H1 (cell line): Measurements from ENCODE around the gene TDRD1. TPM values are rescaled to one million over a fixed set of nuclear protein-coding genes. Genes with fewer than 3 reads are reported as not detected.

Experiments
- CTCF ChIA-PET: fragments of 300-600 bp; sonication (Branson Sonifier 250); formaldehyde crosslinking; loops from one replicate; lab custom pipeline; 2021; ENCODE audit not compliant: partially characterized antibody; lab: Charles Lee
- POLR2A ChIA-PET: fragments of 300-600 bp; sonication (Branson Sonifier 250); formaldehyde crosslinking; loops from one replicate; lab custom pipeline; 2021; ENCODE audit warnings: inconsistent platforms; ENCODE audit not compliant: partially characterized antibody; lab: Charles Lee
- DNase-seq, 2 experiments: peaks; one replicate each; pipeline versions ENCODE4 v3.0.0 to v3.0.0-alpha.2; 2010 to 2022; ENCODE audit warnings: low spot score in 2 of 2, low read depth in 1 of 2, mixed read lengths in 1 of 2
- FAIRE-seq: peaks from 2 replicates; lab custom pipeline; 2011; peaks lifted over from hg19 to GRCh38; lab: Jason Lieb, UNC
- H2AFZ ChIP-seq: 2 replicates; pipeline ENCODE4 v1.8.1; 2012; ENCODE audit warnings: low read length, inconsistent platforms
- H2AK5ac ChIP-seq: 2 replicates; pipeline ENCODE4 v1.6.1; 2013; ENCODE audit warnings: low read depth, low read length
- H2BK120ac ChIP-seq: replicated peaks from 2 replicates; pipeline ENCODE3; 2013; ENCODE audit warnings: low read depth, low read length, inconsistent platforms
- H2BK12ac ChIP-seq: 2 replicates; pipeline ENCODE4 v1.6.1; 2013; ENCODE audit warnings: low read depth, low read length
- H2BK15ac ChIP-seq: 2 replicates; pipeline ENCODE4 v1.6.1; 2013; ENCODE audit warnings: low read length
- H2BK20ac ChIP-seq: 2 replicates; pipeline ENCODE4 v1.6.1; 2013; ENCODE audit warnings: low read length
- H2BK5ac ChIP-seq: 2 replicates; pipeline ENCODE4 v1.6.1; 2013; ENCODE audit warnings: low read depth, low read length
- H3K14ac ChIP-seq: 2 replicates; pipeline ENCODE4 v1.6.1; 2013; ENCODE audit warnings: inconsistent platforms; ENCODE audit not compliant: insufficient read length
- H3K18ac ChIP-seq: 2 replicates; pipeline ENCODE4 v1.6.1; 2013; ENCODE audit warnings: low read length; ENCODE audit errors: extremely low read depth
- H3K23ac ChIP-seq: 2 replicates; pipeline ENCODE4 v1.6.1; 2013; ENCODE audit warnings: inconsistent platforms; ENCODE audit not compliant: insufficient read length
- H3K23me2 ChIP-seq: 2 replicates; pipeline ENCODE4 v1.6.1; 2013; ENCODE audit warnings: low read depth, low read length
- H3K27ac ChIP-seq: 2 replicates; pipeline ENCODE4 v1.6.1; 2011; ENCODE audit warnings: low read depth, low read length, inconsistent platforms
- H3K27me3 ChIP-seq, 4 experiments: replicated peaks in 1 of 4; 1 replicate in 1 of 4; 2 replicates in 3 of 4; pipeline versions ENCODE4 v1.6.1 to v1.8.1; 2011 to 2013; ENCODE audit warnings: low read length in 3 of 4, mild to moderate bottlenecking in 3 of 4, inconsistent platforms in 2 of 4, mixed read lengths in 2 of 4, moderate library complexity in 1 of 4; ENCODE audit not compliant: control insufficient read depth in 3 of 4, insufficient read depth in 3 of 4; ENCODE audit errors: extremely low read depth in 1 of 4
- H3K36me3 ChIP-seq, 4 experiments: 2 replicates each; pipeline versions ENCODE4 v1.6.1 to v1.8.1; 2011 to 2013; ENCODE audit warnings: mild to moderate bottlenecking in 4 of 4, low read length in 3 of 4, moderate library complexity in 2 of 4, control low read depth in 1 of 4, inconsistent platforms in 1 of 4; ENCODE audit not compliant: insufficient read depth in 4 of 4, control insufficient read depth in 2 of 4
- H3K4ac ChIP-seq: replicated peaks from 2 replicates; pipeline ENCODE3; 2013; ENCODE audit warnings: low read length, low read depth, mixed read lengths, inconsistent platforms; ENCODE audit not compliant: insufficient read length
- H3K4me1 ChIP-seq, 4 experiments: replicated peaks in 1 of 4; 1 replicate in 1 of 4; 2 replicates in 3 of 4; pipeline versions ENCODE4 v1.6.1 to v1.8.1; 2011 to 2013; ENCODE audit warnings: low read length in 3 of 4, inconsistent platforms in 2 of 4, mixed read lengths in 1 of 4; ENCODE audit not compliant: insufficient read depth in 4 of 4, control insufficient read depth in 3 of 4
- H3K4me2 ChIP-seq, 2 experiments: 2 replicates each; pipeline versions ENCODE4 v1.6.1 to v1.8.1; 2011 to 2013; ENCODE audit warnings: low read depth in 2 of 2, low read length in 2 of 2, control low read depth in 1 of 2, inconsistent platforms in 1 of 2, mild to moderate bottlenecking in 1 of 2; ENCODE audit not compliant: insufficient read depth in 1 of 2
- H3K4me3 ChIP-seq, 4 experiments: fragments of 200-600, 300-600 bp in 1 of 4; sonication (generic), shearing (Covaris generic), sonication (Bioruptor Twin) in 1 of 4; 2 replicates each; pipeline versions ENCODE4 v1.5.1 to v1.8.1; 2011 to 2016; ENCODE audit warnings: low read length in 4 of 4, low read depth in 3 of 4, control low read depth in 2 of 4, inconsistent platforms in 2 of 4, mild to moderate bottlenecking in 2 of 4, mixed read lengths in 1 of 4, moderate library complexity in 1 of 4; ENCODE audit not compliant: insufficient read depth in 2 of 4; ENCODE audit errors: extremely low read depth in 1 of 4
- H3K56ac ChIP-seq: replicated peaks from 2 replicates; pipeline ENCODE3; 2013; ENCODE audit warnings: low read depth, mild to moderate bottlenecking, mixed read lengths, low read length, inconsistent platforms; ENCODE audit not compliant: insufficient read length
- H3K79me1 ChIP-seq: 2 replicates; pipeline ENCODE4 v1.6.1; 2013; ENCODE audit warnings: low read depth, low read length, control low read depth
- H3K79me2 ChIP-seq, 2 experiments: 2 replicates each; pipeline versions ENCODE4 v1.6.1 to v1.8.1; 2012 to 2013; ENCODE audit warnings: low read length in 2 of 2, mild to moderate bottlenecking in 2 of 2, inconsistent platforms in 1 of 2; ENCODE audit not compliant: insufficient read depth in 2 of 2, control insufficient read depth in 1 of 2
- H3K9ac ChIP-seq, 4 experiments: replicated peaks in 1 of 4; 1 replicate in 1 of 4; 2 replicates in 3 of 4; pipeline versions ENCODE4 v1.6.1 to v1.8.1; 2011 to 2013; ENCODE audit warnings: low read depth in 3 of 4, low read length in 3 of 4, control low read depth in 2 of 4, mild to moderate bottlenecking in 2 of 4, moderate library complexity in 2 of 4, inconsistent platforms in 1 of 4; ENCODE audit errors: extremely low read depth in 1 of 4
- H3K9me3 ChIP-seq, 2 experiments: 2 replicates each; pipeline versions ENCODE4 v1.6.1 to v1.8.1; 2012 to 2013; ENCODE audit warnings: mild to moderate bottlenecking in 2 of 2, moderate library complexity in 2 of 2, control low read depth in 1 of 2, inconsistent platforms in 1 of 2, low read depth in 1 of 2, low read length in 1 of 2, mixed read lengths in 1 of 2; ENCODE audit not compliant: insufficient read depth in 2 of 2
- H4K20me1 ChIP-seq, 2 experiments: replicated peaks in 1 of 2; 2 replicates each; pipeline versions ENCODE3 to v1.8.1; 2011 to 2013; ENCODE audit warnings: inconsistent platforms in 2 of 2, low read length in 2 of 2, mild to moderate bottlenecking in 1 of 2; ENCODE audit not compliant: insufficient read depth in 2 of 2, control insufficient read depth in 1 of 2
- H4K5ac ChIP-seq: 2 replicates; pipeline ENCODE4 v1.6.1; 2013; ENCODE audit warnings: low read length, low read depth, mixed read lengths, inconsistent platforms; ENCODE audit not compliant: insufficient read length
- H4K8ac ChIP-seq: 2 replicates; pipeline ENCODE4 v1.8.0; 2013; ENCODE audit warnings: mild to moderate bottlenecking, moderate library complexity, low read length, inconsistent platforms; ENCODE audit not compliant: insufficient read depth; ENCODE audit errors: extremely low read depth
- H4K91ac ChIP-seq: replicated peaks from 2 replicates; pipeline ENCODE3; 2013; ENCODE audit warnings: low read length, mixed read lengths, inconsistent platforms; ENCODE audit not compliant: insufficient read length
- BRCA1 ChIP-seq: IDR thresholded peaks from 2 replicates; pipeline ENCODE4 v1.6.1; 2012; ENCODE audit warnings: low read depth, low read length, improper control_type of control experiment
- GTF2F1 ChIP-seq: IDR thresholded peaks from 2 replicates; pipeline ENCODE4 v1.6.1; 2012; ENCODE audit warnings: low read depth, low read length, improper control_type of control experiment, borderline replicate concordance
- KDM5A ChIP-seq: fragments of 200-600 bp; IDR thresholded peaks from 2 replicates; pipeline ENCODE4 v1.7.1; 2012; ENCODE audit warnings: mild to moderate bottlenecking, low read length, inconsistent platforms, mixed read lengths
- WGBS, 2 experiments: shearing (Covaris generic) in 1 of 2; methylation state at CpG; one replicate each; pipeline versions ENCODE4 v1.1.6 to v1.1.7; 2013 to 2015; ENCODE audit warnings: low lambda C conversion rate in 2 of 2, mixed read lengths in 2 of 2, inconsistent platforms in 1 of 2, low coverage in 1 of 2, missing lambda C conversion rate in 1 of 2; ENCODE audit not compliant: insufficient replicate concordance in 2 of 2, insufficient coverage in 1 of 2, insufficient read length in 1 of 2; ENCODE audit errors: extremely low coverage in 1 of 2, missing lambda C conversion rate in 1 of 2; 5-methylcytosine and 5-hydroxymethylcytosine counted together
- polyA plus RNA-seq, 7 experiments: library from polyadenylated mRNA; depleted of rRNA in 3 of 7; stranded (reverse) in 5 of 7; unstranded in 2 of 7; fragments of >200 nt in 5 of 7; fragments of 200-250 nt in 2 of 7; gene quantifications; 1 replicate in 5 of 7; 2 replicates in 1 of 7; 4 replicates in 1 of 7; pipeline versions ENCODE4 v1.2.1 to v1.2.3, GENCODE V29; 2011 to 2013; ENCODE audit warnings: missing spikeins in 2 of 7, mixed read lengths in 2 of 7
- total RNA-seq: library from RNA; stranded (reverse); fragmentation: NEBNext Ultra II Directional; extraction: Animal tissue kit (Norgen Biotek cat#: 25700); gene quantifications from 2 replicates; pipeline ENCODE4 v1.2.1, GENCODE V29; 2021

TDRD1 gene
- total and polyA plus RNA-seq, 2 of the 8 experiments (the other 6 are each of a cell fraction or from before 2014, with no cell fraction given): 0.02 to 0.71 TPM

DNA sequence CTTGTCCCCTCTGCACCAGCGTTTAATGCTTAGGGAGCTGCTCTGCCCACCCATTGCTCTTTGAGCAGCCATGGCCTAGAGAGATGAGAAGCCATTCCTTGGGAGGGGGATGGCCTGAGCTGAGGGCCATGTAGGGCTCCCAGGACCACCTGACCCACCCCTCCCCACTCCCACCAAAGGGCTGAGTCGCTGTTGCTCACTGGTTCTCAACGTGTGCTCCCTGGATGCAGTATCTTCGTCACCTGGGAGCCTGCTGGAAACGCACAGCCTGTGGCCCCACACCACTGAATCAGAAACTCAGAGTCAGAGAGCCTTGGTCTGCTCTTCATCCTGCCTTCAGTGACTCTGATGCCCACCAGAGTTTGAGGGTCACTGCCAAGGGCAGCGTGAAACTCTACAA lies 96.9 kb downstream of the TDRD1 start:
- Histone ChIP-seq H4K5ac (no peak overlapping the region), H3K4me1 (no peaks in the 10 kb centered on the region; a peak in 1 of 7 replicates), H3K56ac (no peak overlapping the region), H2BK12ac (no peak overlapping the region), H2BK5ac (no peak overlapping the region), H3K9ac (no peak overlapping the region), H3K4me3 (no peak overlapping the region), H4K20me1 (no peaks in the 10 kb centered on the region), H2AK5ac (no peak overlapping the region), H4K91ac (peak overlapping the region; percentile 42), H3K27ac (no peak overlapping the region), H3K36me3 (no peaks in the 10 kb centered on the region), H3K9me3 (no peaks in the 10 kb centered on the region), H3K4ac (no peak overlapping the region), H2AFZ (no peak overlapping the region), H3K18ac (no peak overlapping the region), H2BK15ac (no peak overlapping the region), H3K23me2 (no peaks in the 10 kb centered on the region), H3K79me2 (no peaks in the 10 kb centered on the region), H3K4me2 (no peak overlapping the region), H3K14ac (no peak overlapping the region), H3K23ac (no peak overlapping the region), H4K8ac (no peak overlapping the region), H3K27me3 (no peaks in the 10 kb centered on the region; a peak in 1 of 7 replicates), H2BK20ac (no peak overlapping the region), H2BK120ac (no peak overlapping the region), H3K79me1 (no peaks in the 10 kb centered on the region)
- ChIA-PET CTCF (interaction anchor here (0.8 to 4.1 kb wide), 4 partner anchors 10 to 112 kb away, joined by 3 to 15 read pairs (median 5); no protein-coding TSS in a partner anchor), POLR2A (interaction anchor here (0.6 kb wide), 1 partner anchor 130 kb away, joined by 3 read pairs; no protein-coding TSS in a partner anchor)
- no peak for DNase-seq
- FAIRE-seq: no peak
- WGBS, 2 experiments: 87% methylated on average over 6 of the region's 6 CpGs; no CpG with 5 or more reads in 1 of the 2 experiments
- TF ChIP-seq GTF2F1 (no peak), KDM5A (no peak), BRCA1 (no peak)
